ENCODE data around the gene SGCE.

SGCE gene

GRCh38 chr7:94656658-94656924 is 658 bp upstream of the SGCE start:
- Histone ChIP-seq H3K9me3 (ENCODE audit: control insufficient read depth, insufficient read depth, low read depth, low read length) (no peaks in the 10 kb centered on the region), H3K4me1 (ENCODE audit: control insufficient read depth, insufficient read depth, low read length) (peaks cover 20% of the 10 kb centered on the region), H3K36me3 (ENCODE audit: control insufficient read depth in 2 of 2, insufficient read depth in 1 of 2, low read length in 2 of 2) (no peaks in the 10 kb centered on the region), H3K4me3 (ENCODE audit: low read depth, low read length) (peak overlapping the region; percentile 43), H3K27ac (ENCODE audit: extremely low read depth, low read depth, low read length) (peak overlapping the region; percentile 54; the same call in 1 of the 2 replicates)
- POLR2A ChIA-PET, result interaction anchor here (0.6 to 1.8 kb wide), 5 partner anchors 11 to 287 kb away, joined by 3 to 8 read pairs (median 3); no protein-coding TSS in a partner anchor
- TF ChIP-seq ZNF530 (tag by site-specific recombination; IDR thresholded peaks at IDR 0.05; ENCODE audit: low read depth), result no peak
- 0 out of 2 replicates have a peak, but pooled peaks have one; percentile 10 for TF ChIP-seq ZEB2 (tag by site-specific recombination; IDR thresholded peaks at IDR 0.05)
- TF ChIP-seq ZNF302 (tag by site-specific recombination; IDR thresholded peaks at IDR 0.05; ENCODE audit: low read depth), result no peak
- no peak for TF ChIP-seq ZNF211 (tag by site-specific recombination; IDR thresholded peaks at IDR 0.05; ENCODE audit: low read depth)
- CTCF ChIA-PET, result interaction anchor here (0.6 to 1.9 kb wide), 5 partner anchors 36 to 591 kb away, joined by 3 to 8 read pairs (median 4); no protein-coding TSS in a partner anchor

- TF ChIP-seq PATZ1 (tag by site-specific recombination; IDR thresholded peaks at IDR 0.05) (peak; percentile 94), PRDM10 (tag by site-specific recombination; IDR thresholded peaks at IDR 0.05) (peak; percentile 65), KLF9 (tag by site-specific recombination; IDR thresholded peaks at IDR 0.05; ENCODE audit: low read depth) (no peak), ZNF2 (tag by site-specific recombination; IDR thresholded peaks at IDR 0.05) (0 out of 2 replicates have a peak, but pooled peaks have one; percentile 17), ZNF335 (tag by site-specific recombination; conservative IDR thresholded peaks at IDR 0.05) (peak; percentile 87), ZNF26 (tag by site-specific recombination; IDR thresholded peaks at IDR 0.05) (no peak)
- TF ChIP-seq, protein P1, sequence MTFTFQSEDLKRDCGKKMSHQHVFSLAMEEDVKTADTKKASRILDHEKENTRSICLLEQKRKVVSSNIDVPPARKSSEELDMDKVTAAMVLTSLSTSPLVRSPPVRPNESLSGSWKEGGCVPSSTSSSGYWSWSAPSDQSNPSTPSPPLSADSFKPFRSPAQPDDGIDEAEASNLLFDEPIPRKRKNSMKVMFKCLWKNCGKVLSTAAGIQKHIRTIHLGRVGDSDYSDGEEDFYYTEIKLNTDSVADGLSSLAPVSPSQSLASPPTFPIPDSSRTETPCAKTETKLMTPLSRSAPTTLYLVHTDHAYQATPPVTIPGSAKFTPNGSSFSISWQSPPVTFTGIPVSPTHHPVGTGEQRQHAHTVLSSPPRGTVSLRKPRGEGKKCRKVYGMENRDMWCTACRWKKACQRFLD (tag by site-specific recombination; IDR thresholded peaks at IDR 0.05), result no peak
- no peaks in the 10 kb centered on the region for H3K9me3 ChIP-seq (ENCODE audit: control insufficient read depth, insufficient read depth, low read depth, low read length)
- POLR2A ChIA-PET, result interaction anchor here (0.6 to 1.1 kb wide), 5 partner anchors 10 to 279 kb away, joined by 3 to 8 read pairs (median 4); no protein-coding TSS in a partner anchor
- H3K27ac ChIP-seq (ENCODE audit: extremely low read depth, low read depth, low read length), result peak overlapping the region; percentile 92
- CTCF ChIA-PET, result interaction anchor here (0.7 to 1.9 kb wide), 9 partner anchors 8 to 822 kb away, joined by 3 to 8 read pairs (median 4); no protein-coding TSS in a partner anchor
- H3K4me1 ChIP-seq (ENCODE audit: control insufficient read depth, insufficient read depth, low read length), result peaks cover 22% of the 10 kb centered on the region
- peak overlapping the region; percentile 86 for H3K4me3 ChIP-seq (ENCODE audit: low read depth, low read length)
- H3K36me3 ChIP-seq (ENCODE audit: control insufficient read depth in 2 of 2, insufficient read depth in 1 of 2, low read length in 2 of 2), result no peaks in the 10 kb centered on the region
These were observed 646 bp downstream of the SGCE start for GRCh38 chr7:94655126-94655847.

All from HEK293 (cell line).